OCI-LY3 (cell line): ENCODE data around the gene FLCN.

Experiments used
- H2AFZ ChIP-seq: fragments of 200-600, 300-600 bp; shearing (Covaris generic); 2 replicates; pipeline ENCODE4 v1.6.0; 2014; ENCODE audit warnings: antibody characterized with exemption, low read depth, low read length
- H3K27ac ChIP-seq: fragments of 200-600, 300-600 bp; sonication (generic); 2 replicates; pipeline ENCODE4 v1.5.1; 2014; ENCODE audit warnings: mild to moderate bottlenecking, low read length, moderate library complexity, mixed read lengths
- H3K27me3 ChIP-seq: fragments of 200-600, 300-600 bp; sonication (generic); 2 replicates; pipeline ENCODE4 v1.6.1; 2014; ENCODE audit warnings: low read depth, low read length, mixed read lengths
- H3K36me3 ChIP-seq: fragments of 200-600, 300-600 bp; sonication (generic); replicated peaks from 2 replicates; pipeline ENCODE3; 2014; ENCODE audit warnings: low read depth, low read length, mixed read lengths
- H3K4me1 ChIP-seq: fragments of 300-600, 200-600 bp; sonication (generic); 2 replicates; pipeline ENCODE4 v1.6.1; 2014; ENCODE audit warnings: low read length, mixed read lengths
- H3K4me2 ChIP-seq: fragments of 200-600, 300-600 bp; sonication (generic); 2 replicates; pipeline ENCODE4 v1.6.1; 2014; ENCODE audit warnings: low read length, mixed read lengths
- H3K4me3 ChIP-seq: fragments of 300-600, 200-600 bp; sonication (generic); 2 replicates; pipeline ENCODE4 v1.5.1; 2014; ENCODE audit warnings: antibody characterized with exemption, mild to moderate bottlenecking, low read length, moderate library complexity
- H3K79me2 ChIP-seq: fragments of 300-600, 200-600 bp; shearing (Covaris generic); 2 replicates; pipeline ENCODE4 v1.6.1; 2014; ENCODE audit warnings: mild to moderate bottlenecking, low read length, mixed read lengths
- H3K9ac ChIP-seq: fragments of 300-600, 200-600 bp; shearing (Covaris generic); 2 replicates; pipeline ENCODE4 v1.6.0; 2014; ENCODE audit warnings: mild to moderate bottlenecking, low read length, moderate library complexity
- H3K9me3 ChIP-seq: fragments of 200-600, 300-600 bp; shearing (Covaris generic); 2 replicates; pipeline ENCODE4 v1.6.1; 2014; ENCODE audit warnings: low read length, mixed read lengths; ENCODE audit not compliant: insufficient read depth
- H4K20me1 ChIP-seq: fragments of 200-600, 300-600 bp; sonication (generic); 2 replicates; pipeline ENCODE4 v1.6.1; 2016; ENCODE audit warnings: low read length, mixed read lengths; ENCODE audit not compliant: insufficient read depth
- CTCF ChIP-seq: fragments of 200-600, 300-600 bp; sonication (generic); IDR thresholded peaks from 2 replicates; pipeline ENCODE4 v1.5.1; 2014; ENCODE audit warnings: antibody characterized with exemption, low read length, low read depth
- EZH2phosphoT487 ChIP-seq: fragments of 200-600 bp; shearing (Covaris generic); IDR thresholded peaks from 2 replicates; pipeline ENCODE4 v1.6.1; 2018; ENCODE audit warnings: antibody characterized with exemption, mixed run types, low read depth

Gene FLCN

GRCh38 chr17:17223736-17224135, 13.2 kb downstream of the FLCN start:
- H2AFZ ChIP-seq = no peak overlapping the region
- H3K27ac ChIP-seq = no peak overlapping the region
- no peaks in the 10 kb centered on the region for H3K9me3 ChIP-seq
- H3K9ac ChIP-seq = no peak overlapping the region
- TF ChIP-seq CTCF = no peak
- no peaks in the 10 kb centered on the region for H4K20me1 ChIP-seq
- no peak overlapping the region for H3K4me3 ChIP-seq
- H3K4me2 ChIP-seq = no peak overlapping the region
- H3K27me3 ChIP-seq = no peaks in the 10 kb centered on the region
- H3K79me2 ChIP-seq = no peaks in the 10 kb centered on the region
- peaks cover 18% of the 10 kb centered on the region for H3K36me3 ChIP-seq
- no peaks in the 10 kb centered on the region for H3K4me1 ChIP-seq

GRCh38 chr17:17221329-17221728, 15.6 kb downstream of the FLCN start:
- H3K27ac ChIP-seq = no peak overlapping the region

GRCh38 chr17:17220529-17220928, 16.4 kb downstream of the FLCN start:
- Histone ChIP-seq H3K4me2 (no peak overlapping the region), H3K27ac (no peak overlapping the region), H4K20me1 (no peaks in the 10 kb centered on the region), H3K27me3 (no peaks in the 10 kb centered on the region), H2AFZ (no peak overlapping the region), H3K4me3 (no peak overlapping the region), H3K36me3 (peaks cover 11% of the 10 kb centered on the region), H3K4me1 (no peaks in the 10 kb centered on the region), H3K9ac (no peak overlapping the region), H3K79me2 (no peaks in the 10 kb centered on the region), H3K9me3 (no peaks in the 10 kb centered on the region)
- TF ChIP-seq EZH2phosphoT487 (no peak), CTCF (no peak)

More at GRCh38 chr17:17221329-17221728, 15.6 kb downstream of the FLCN start:
- Histone ChIP-seq H3K27me3 (no peaks in the 10 kb centered on the region), H3K4me1 (no peaks in the 10 kb centered on the region), H3K4me3 (no peak overlapping the region), H3K9ac (no peak overlapping the region), H3K36me3 (peaks cover 16% of the 10 kb centered on the region), H3K79me2 (no peaks in the 10 kb centered on the region), H4K20me1 (no peaks in the 10 kb centered on the region), H2AFZ (no peak overlapping the region), H3K9me3 (no peaks in the 10 kb centered on the region), H3K4me2 (no peak overlapping the region)
- TF ChIP-seq CTCF = no peak
- TF ChIP-seq EZH2phosphoT487 = no peak

GRCh38 chr17:17217995-17218394, 19.0 kb downstream of the FLCN start:
- Histone ChIP-seq H3K27me3 (no peaks in the 10 kb centered on the region), H3K9me3 (no peaks in the 10 kb centered on the region), H3K4me3 (no peak overlapping the region), H2AFZ (no peak overlapping the region), H3K79me2 (no peaks in the 10 kb centered on the region), H4K20me1 (no peaks in the 10 kb centered on the region), H3K27ac (no peak overlapping the region), H3K4me1 (no peaks in the 10 kb centered on the region), H3K36me3 (peaks cover 3% of the 10 kb centered on the region), H3K9ac (no peak overlapping the region), H3K4me2 (no peak overlapping the region)
- TF ChIP-seq CTCF (no peak), EZH2phosphoT487 (no peak)
